GM23248 (cell line): ENCODE results near the gene LZTS2. TPM values are rescaled to one million over a fixed set of nuclear protein-coding genes. Genes with fewer than 3 reads are reported as not detected.
A peak's percentile ranks its signal among the peaks of the same experiment; 100 is the strongest.

Experiments
- DNase-seq: peaks from one replicate; pipeline ENCODE4 v3.0.0-alpha.2; 2015
- H2AFZ ChIP-seq: fragments of 200-600 bp; sonication (generic); 2 replicates; pipeline ENCODE4 v1.6.1; 2016; ENCODE audit warnings: antibody characterized with exemption
- H3F3A ChIP-seq: fragments of 200-600 bp; sonication (generic); 2 replicates; pipeline ENCODE4 v1.6.1; 2016; ENCODE audit warnings: mild to moderate bottlenecking, antibody characterized with exemption, mixed run types; ENCODE audit not compliant: insufficient read depth
- H3K27ac ChIP-seq: fragments of 200-600 bp; sonication (generic); 2 replicates; pipeline ENCODE4 v1.5.1; 2016; ENCODE audit warnings: mild to moderate bottlenecking
- H3K27me3 ChIP-seq: fragments of 200-600 bp; sonication (generic); replicated peaks from 2 replicates; pipeline ENCODE4 v1.6.1; 2016; ENCODE audit warnings: mild to moderate bottlenecking; ENCODE audit not compliant: insufficient read depth
- H3K36me3 ChIP-seq: fragments of 200-600 bp; sonication (generic); 2 replicates; pipeline ENCODE4 v1.6.1; 2016; ENCODE audit warnings: low read depth, mild to moderate bottlenecking
- H3K4me1 ChIP-seq: fragments of 200-600 bp; sonication (generic); 2 replicates; pipeline ENCODE4 v1.6.1; 2016; ENCODE audit warnings: mild to moderate bottlenecking; ENCODE audit not compliant: insufficient read depth
- H3K4me2 ChIP-seq: fragments of 200-600 bp; sonication (generic); one replicate; pipeline ENCODE4 v1.6.1; 2016; ENCODE audit warnings: mild to moderate bottlenecking; ENCODE audit not compliant: unreplicated experiment
- H3K4me3 ChIP-seq: fragments of 200-600 bp; sonication (generic); 2 replicates; pipeline ENCODE4 v1.5.1; 2016; ENCODE audit warnings: mild to moderate bottlenecking
- H3K79me2 ChIP-seq: fragments of 200-600 bp; sonication (generic); 2 replicates; pipeline ENCODE4 v1.6.1; 2016; ENCODE audit warnings: mild to moderate bottlenecking; ENCODE audit not compliant: insufficient read depth
- H3K9ac ChIP-seq: fragments of 200-600 bp; sonication (generic); 2 replicates; pipeline ENCODE4 v1.6.1; 2016; ENCODE audit warnings: mild to moderate bottlenecking
- H3K9me2 ChIP-seq: fragments of 200-600 bp; sonication (generic); 2 replicates; pipeline ENCODE4 v1.6.1; 2016; ENCODE audit warnings: mixed run types, mild to moderate bottlenecking, moderate library complexity; ENCODE audit not compliant: insufficient read depth
- H3K9me3 ChIP-seq: fragments of 200-600 bp; sonication (generic); one replicate; pipeline ENCODE4 v1.6.1; 2017; ENCODE audit warnings: low read depth
- H4K20me1 ChIP-seq: fragments of 200-600 bp; sonication (generic); 2 replicates; pipeline ENCODE4 v1.6.0; 2016; ENCODE audit not compliant: insufficient read depth
- EZH2 ChIP-seq: fragments of 200-600 bp; sonication (generic); IDR thresholded peaks from 2 replicates; pipeline ENCODE4 v1.6.1; 2018; ENCODE audit warnings: antibody characterized with exemption, mild to moderate bottlenecking; ENCODE audit not compliant: insufficient read depth, poor library complexity, severe bottlenecking
- EZH2phosphoT487 ChIP-seq: fragments of 200-600 bp; sonication (generic); IDR thresholded peaks from 2 replicates; pipeline ENCODE4 v1.6.1; 2018; ENCODE audit warnings: antibody characterized with exemption, moderate library complexity, mild to moderate bottlenecking, low read depth; ENCODE audit not compliant: insufficient read depth
- WGBS, 2 experiments: methylation state at CpG; one replicate each; pipeline ENCODE4 v1.1.6; 2015 to 2017; ENCODE audit warnings: low lambda C conversion rate in 2 of 2, low coverage in 1 of 2; ENCODE audit errors: missing lambda C conversion rate in 2 of 2; 5-methylcytosine and 5-hydroxymethylcytosine counted together
- in situ Hi-C: fragments of 300-500 bp; cut with MboI; formaldehyde crosslinking; loops from 2 replicates; pipeline ENCODE4 v1.15.0; 2020
- polyA plus RNA-seq: library from polyadenylated mRNA; unstranded; fragments of >200 nt; fragmentation: Nextera tagmentation; extraction: Ambion mirVana; gene quantifications from 2 replicates; pipeline ENCODE4 v1.2.1, GENCODE V29; 2016
- total RNA-seq: library from RNA; depleted of rRNA; stranded (reverse); fragments of >200 nt; shearing (Covaris generic); gene quantifications from 2 replicates; pipeline ENCODE4 v1.2.3, GENCODE V29; 2014

The LZTS2 gene
- total and polyA plus RNA-seq, 2 experiments from 2014 or later, result 51.1 to 95.2 TPM

- no peaks in the 10 kb centered on the region for H3K27me3 ChIP-seq
- no peak for DNase-seq
- H3K79me2 ChIP-seq, result peaks cover 22% of the 10 kb centered on the region
- H3K9me2 ChIP-seq, result no peaks in the 10 kb centered on the region
- peaks cover 13% of the 10 kb centered on the region; the same call in 1 of the 2 replicates for H3F3A ChIP-seq
- no peak overlapping the region for H3K27ac ChIP-seq
- no peaks in the 10 kb centered on the region for H4K20me1 ChIP-seq
- no peak overlapping the region for H2AFZ ChIP-seq
- no peaks in the 10 kb centered on the region for H3K9me3 ChIP-seq
- peaks cover 14% of the 10 kb centered on the region; the same call in 1 of the 2 replicates for H3K4me1 ChIP-seq
- in situ Hi-C loops, result no loop called here
- no peak overlapping the region for H3K4me3 ChIP-seq
- no peak overlapping the region for H3K4me2 ChIP-seq
- peaks cover 19% of the 10 kb centered on the region; the same call in 1 of the 2 replicates for H3K36me3 ChIP-seq
- WGBS, 2 experiments, result 88 to 91% methylated on average over 5 to 6 of the region's 6 CpGs
- TF ChIP-seq EZH2phosphoT487 (no peak), EZH2 (no peak)
- no peak overlapping the region for H3K9ac ChIP-seq
Measured at GRCh38 chr10:101008823-101009423, 9.3 kb downstream of the LZTS2 start.

DNA sequence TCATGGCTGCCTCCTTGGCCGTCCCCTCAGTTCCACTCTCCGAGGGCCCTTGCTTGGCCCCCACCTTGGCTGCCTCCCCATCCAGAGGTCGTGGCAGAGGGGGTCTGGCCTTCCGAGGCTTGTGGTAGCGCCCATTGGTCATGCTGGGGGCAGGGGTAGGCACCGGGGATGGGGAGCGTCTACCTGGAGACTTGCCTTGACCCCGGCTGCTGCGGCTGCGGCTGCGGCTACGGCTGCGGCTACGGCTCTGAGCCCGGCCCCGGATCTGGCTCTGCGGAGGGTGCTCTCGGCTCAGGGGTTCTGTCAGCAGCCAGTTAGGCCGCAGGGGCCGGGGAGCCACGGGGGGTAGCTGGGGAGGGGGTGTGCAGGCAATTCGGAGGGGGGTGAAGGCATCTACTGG is 10.7 kb downstream of the LZTS2 start:
- 89 to 95% methylated on average over 20 to 22 of the region's 22 CpGs for WGBS, 2 experiments
- H3K27me3 ChIP-seq, result no peaks in the 10 kb centered on the region
- H3K27ac ChIP-seq, result no peak overlapping the region
- no peaks in the 10 kb centered on the region for H3K9me3 ChIP-seq
- H2AFZ ChIP-seq, result no peak overlapping the region
- peaks cover 8% of the 10 kb centered on the region; the same call in 1 of the 2 replicates for H3K79me2 ChIP-seq
- no peak for DNase-seq
- peaks cover 20% of the 10 kb centered on the region; the same call in 1 of the 2 replicates for H3F3A ChIP-seq
- H4K20me1 ChIP-seq, result no peaks in the 10 kb centered on the region
- in situ Hi-C loops, result no loop called here
- H3K4me2 ChIP-seq, result no peak overlapping the region
- no peak overlapping the region for H3K9ac ChIP-seq
- no peak overlapping the region for H3K4me3 ChIP-seq
- H3K4me1 ChIP-seq, result peaks cover 20% of the 10 kb centered on the region
- no peak for TF ChIP-seq EZH2
- TF ChIP-seq EZH2phosphoT487, result no peak
- peaks cover 13% of the 10 kb centered on the region; the same call in 1 of the 2 replicates for H3K36me3 ChIP-seq
- no peaks in the 10 kb centered on the region for H3K9me2 ChIP-seq

GRCh38 chr10:101011517-101012423 is 12.2 kb downstream of the LZTS2 start:
- no peaks in the 10 kb centered on the region for H3K79me2 ChIP-seq
- WGBS, 2 experiments, result 68 to 71% methylated on average over 21 of the region's 22 CpGs
- TF ChIP-seq EZH2 (no peak), EZH2phosphoT487 (no peak)
- 0 out of 2 replicates have a peak overlapping the region, but pooled peaks have one; percentile 69 for H2AFZ ChIP-seq
- no peaks in the 10 kb centered on the region for H4K20me1 ChIP-seq
- H3K9ac ChIP-seq, result peak overlapping the region; percentile 34; the same call in 1 of the 2 replicates
- DNase-seq, result peak; percentile 52
- no peaks in the 10 kb centered on the region for H3K9me3 ChIP-seq
- no peaks in the 10 kb centered on the region for H3K9me2 ChIP-seq
- no peak overlapping the region for H3K4me2 ChIP-seq
- H3K4me1 ChIP-seq, result peaks cover 20% of the 10 kb centered on the region
- in situ Hi-C loops, result no loop called here
- no peak overlapping the region for H3K4me3 ChIP-seq
- peaks cover 20% of the 10 kb centered on the region; the same call in 1 of the 2 replicates for H3F3A ChIP-seq
- peak overlapping the region; percentile 73 for H3K27ac ChIP-seq
- H3K36me3 ChIP-seq, result 0 out of 2 replicates have a peak, but pooled peaks cover 5% of the 10 kb centered on the region
- H3K27me3 ChIP-seq, result no peaks in the 10 kb centered on the region

DNA sequence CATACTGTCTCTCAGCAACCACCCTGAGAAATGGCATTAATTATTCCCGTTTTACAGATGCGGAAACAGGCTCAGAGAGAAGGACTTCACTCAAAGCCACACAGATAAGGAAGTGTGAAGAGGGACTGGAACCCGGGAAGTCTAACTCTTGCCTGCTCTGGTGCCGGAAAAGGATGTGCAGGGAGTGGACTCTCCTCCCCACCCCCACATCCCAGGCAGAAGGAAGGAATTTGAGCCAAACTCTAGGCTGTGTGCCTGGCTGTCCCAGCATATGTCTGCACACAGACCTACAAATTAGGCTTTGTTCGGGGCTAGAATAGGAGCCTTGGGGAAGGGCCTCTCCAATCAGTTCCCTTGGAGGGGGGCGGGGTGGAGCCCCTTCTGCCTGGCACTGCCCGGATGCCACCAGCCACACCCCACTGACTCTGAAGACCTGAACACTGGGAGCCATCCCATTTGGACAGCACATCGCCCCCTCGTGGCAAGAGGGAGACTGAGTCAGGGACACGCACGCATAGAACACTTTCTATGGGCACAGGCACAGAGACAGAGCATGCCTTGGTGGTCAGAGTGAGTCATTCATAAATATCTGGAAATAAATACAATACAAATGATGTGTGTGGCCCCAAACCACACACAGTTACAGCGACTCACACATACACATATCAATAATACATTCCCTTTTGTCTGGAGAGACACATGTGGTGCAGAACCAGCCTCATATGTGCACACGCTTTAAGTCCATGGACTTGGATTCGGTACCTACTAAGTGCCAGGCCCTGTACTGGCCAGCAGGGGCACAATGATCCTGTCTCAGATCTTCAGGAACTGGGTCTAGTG is 13.1 kb downstream of the LZTS2 start:
- Histone ChIP-seq H3K4me2 (peak overlapping the region; percentile 37), H2AFZ (peak overlapping the region; percentile 69), H3K36me3 (no peaks in the 10 kb centered on the region), H3K79me2 (no peaks in the 10 kb centered on the region), H3K4me1 (peaks cover 20% of the 10 kb centered on the region), H3K9me2 (no peaks in the 10 kb centered on the region), H3K27ac (peak overlapping the region; percentile 73), H3K27me3 (no peaks in the 10 kb centered on the region), H4K20me1 (no peaks in the 10 kb centered on the region), H3K9me3 (no peaks in the 10 kb centered on the region), H3K9ac (peak overlapping the region; percentile 34), H3F3A (peaks cover 20% of the 10 kb centered on the region; the same call in 1 of the 2 replicates), H3K4me3 (no peak overlapping the region)
- in situ Hi-C loops, result no loop called here
- DNase-seq, result peak; percentile 96
- TF ChIP-seq EZH2phosphoT487 (no peak), EZH2 (no peak)
- WGBS, 2 experiments, result 11 to 12% methylated on average over 14 of the region's 14 CpGs
